ENCODE data around the gene LRRC26. TPM values are rescaled to one million over a fixed set of nuclear protein-coding genes. Genes with fewer than 3 reads are reported as not detected.
"Not testable (repeated sequence)": the region's sequence is repeated elsewhere in the genome, so short reads cannot be mapped to it uniquely, and the experiment has no call there.

Gene LRRC26
- total RNA-seq, 1 donor from 2014 or later = 0.43 TPM

- DNase-seq (ENCODE audit: low spot score) = no peak
These were observed 32.8 kb downstream of the LRRC26 start for GRCh38 chr9:137136881-137137607.

GRCh38 chr9:137136261-137136880 is 33.5 kb downstream of the LRRC26 start:
- no peak for DNase-seq (ENCODE audit: low spot score)

GRCh38 chr9:137135154-137135553 is 34.7 kb downstream of the LRRC26 start:
- not testable (repeated sequence) for DNase-seq (ENCODE audit: low spot score)

- DNase-seq (ENCODE audit: low spot score) = no peak
These were observed 35.7 kb downstream of the LRRC26 start for GRCh38 chr9:137134191-137134590.

- DNase-seq (ENCODE audit: low spot score) = no peak
These were observed 39.6 kb downstream of the LRRC26 start for GRCh38 chr9:137130176-137130755.

- DNase-seq (ENCODE audit: low spot score) = peak; percentile 91
These were observed 40.2 kb downstream of the LRRC26 start for GRCh38 chr9:137129456-137130175.

- DNase-seq (ENCODE audit: low spot score) = no peak
These were observed 40.9 kb downstream of the LRRC26 start for GRCh38 chr9:137128862-137129455.

- no peak for DNase-seq (ENCODE audit: low spot score)
These were observed 41.5 kb downstream of the LRRC26 start for GRCh38 chr9:137128158-137128861.

- DNase-seq (ENCODE audit: low spot score) = no peak
These were observed 42.3 kb downstream of the LRRC26 start for GRCh38 chr9:137127301-137128157.

- DNase-seq (ENCODE audit: low spot score) = no peak
These were observed 43.1 kb downstream of the LRRC26 start for GRCh38 chr9:137126786-137127185.

- not testable (repeated sequence) for DNase-seq (ENCODE audit: low spot score)
These were observed 45.8 kb downstream of the LRRC26 start for GRCh38 chr9:137123952-137124462.

GRCh38 chr9:137123468-137123837 is 46.4 kb downstream of the LRRC26 start:
- no peak for DNase-seq (ENCODE audit: low spot score)

- not testable (repeated sequence) for DNase-seq (ENCODE audit: low spot score)
These were observed 46.9 kb downstream of the LRRC26 start for GRCh38 chr9:137122796-137123467.

GRCh38 chr9:137121927-137122795 is 47.7 kb downstream of the LRRC26 start:
- not testable (repeated sequence) for DNase-seq (ENCODE audit: low spot score)
